Measurements from ENCODE around the gene ANKFN1.
A peak's percentile ranks its signal among the peaks of the same experiment; 100 is the strongest.

DNA sequence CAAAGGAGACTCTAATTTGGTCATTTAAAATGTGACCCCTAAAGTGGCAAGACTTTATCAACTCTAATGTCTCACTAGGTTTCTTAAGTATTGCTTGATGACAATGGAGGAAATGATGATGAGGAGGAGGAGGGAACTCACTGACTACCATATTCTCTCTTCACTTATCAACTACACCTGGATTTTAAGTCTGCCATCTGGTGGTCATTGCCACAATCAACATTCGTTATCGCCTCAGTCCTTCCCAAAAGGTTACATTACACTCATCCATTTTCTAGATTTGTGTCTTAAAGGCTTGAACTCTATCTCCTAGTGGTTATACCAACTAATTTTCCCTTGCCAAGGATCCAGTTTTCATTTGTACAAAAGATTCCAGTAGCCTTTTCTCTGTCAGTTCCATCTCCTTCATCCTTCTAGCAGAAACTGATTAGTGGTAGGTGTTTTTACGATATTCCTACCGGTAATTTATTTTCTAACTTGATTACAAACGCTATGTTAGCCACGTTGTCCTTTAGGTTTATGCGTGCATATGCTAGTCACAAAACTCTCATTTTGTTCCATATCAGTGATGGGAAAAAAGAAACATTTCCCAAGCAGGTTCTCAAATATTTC is 325.7 kb downstream of the ANKFN1 start:
- TF ChIP-seq CTCF (IDR thresholded peaks at IDR 0.05) (peak in 2 of 3 experiments; percentile 25 to 34), POLR2A (IDR thresholded peaks at IDR 0.05) (no peak)
